Mesenchymal stem cell (in vitro differentiated cells and primary cell): ENCODE data around the gene BPGM.
A peak's percentile ranks its signal among the peaks of the same experiment; 100 is the strongest.

Source experiments
- DNase-seq: peaks from one replicate; pipeline ENCODE4 v3.0.0-alpha.2; 2013
- H2AFZ ChIP-seq: one replicate; pipeline ENCODE4 v1.6.1; 2013; ENCODE audit warnings: low read depth, mild to moderate bottlenecking, control low read depth, inconsistent platforms, low read length, moderate library complexity
- H2AK5ac ChIP-seq: 2 replicates; pipeline ENCODE4 v1.6.1; 2013; ENCODE audit warnings: low read length, moderate library complexity, mild to moderate bottlenecking, inconsistent platforms; ENCODE audit not compliant: severe bottlenecking
- H2BK120ac ChIP-seq: one replicate; pipeline ENCODE4 v1.6.1; 2013; ENCODE audit warnings: low read depth, mild to moderate bottlenecking, inconsistent platforms, low read length, moderate library complexity
- H2BK12ac ChIP-seq, 2 experiments: one replicate each; pipeline ENCODE4 v1.6.1; 2013; ENCODE audit warnings: inconsistent platforms in 2 of 2, low read length in 2 of 2, mild to moderate bottlenecking in 2 of 2, moderate library complexity in 2 of 2, control low read depth in 1 of 2
- H2BK15ac ChIP-seq: one replicate; pipeline ENCODE4 v1.6.1; 2013; ENCODE audit warnings: mild to moderate bottlenecking, low read depth, inconsistent platforms; ENCODE audit not compliant: poor library complexity, severe bottlenecking
- H2BK5ac ChIP-seq: 2 replicates; pipeline ENCODE4 v1.6.1; 2013; ENCODE audit warnings: low read depth, mild to moderate bottlenecking, low read length, control low read depth, inconsistent platforms; ENCODE audit not compliant: poor library complexity, severe bottlenecking
- H3K14ac ChIP-seq, 2 experiments: one replicate each; pipeline ENCODE4 v1.6.1; 2013; ENCODE audit warnings: inconsistent platforms in 2 of 2, low read length in 2 of 2, control low read depth in 1 of 2, mild to moderate bottlenecking in 1 of 2, moderate library complexity in 1 of 2
- H3K18ac ChIP-seq, 2 experiments: one replicate each; pipeline ENCODE4 v1.6.1; 2013; ENCODE audit warnings: inconsistent platforms in 2 of 2, low read length in 2 of 2, control low read depth in 1 of 2, low read depth in 1 of 2, mild to moderate bottlenecking in 1 of 2
- H3K23ac ChIP-seq, 2 experiments: one replicate each; pipeline ENCODE4 v1.6.1; 2013; ENCODE audit warnings: inconsistent platforms in 2 of 2, low read length in 2 of 2, mild to moderate bottlenecking in 2 of 2, moderate library complexity in 2 of 2, control low read depth in 1 of 2
- H3K27ac ChIP-seq: 2 replicates; pipeline ENCODE4 v1.5.1; 2013; ENCODE audit warnings: mild to moderate bottlenecking, moderate library complexity, low read length, control low read depth, inconsistent platforms; ENCODE audit not compliant: poor library complexity, severe bottlenecking
- H3K27me3 ChIP-seq, 2 experiments: 2 replicates each; pipeline versions ENCODE4 v1.6.1 to v1.7.0; 2013; ENCODE audit warnings: low read length in 2 of 2, mild to moderate bottlenecking in 2 of 2, moderate library complexity in 2 of 2, control low read depth in 1 of 2, inconsistent platforms in 1 of 2; ENCODE audit not compliant: control insufficient read depth in 1 of 2, insufficient read depth in 1 of 2
- H3K36me3 ChIP-seq, 2 experiments: 2 replicates each; pipeline versions ENCODE4 v1.6.1 to v1.7.0; 2013; ENCODE audit warnings: low read length in 2 of 2, control low read depth in 1 of 2, inconsistent platforms in 1 of 2, low read depth in 1 of 2, mild to moderate bottlenecking in 1 of 2; ENCODE audit not compliant: insufficient read depth in 2 of 2, control insufficient read depth in 1 of 2
- H3K4ac ChIP-seq, 2 experiments: one replicate each; pipeline ENCODE4 v1.6.1; 2013; ENCODE audit warnings: inconsistent platforms in 2 of 2, low read length in 2 of 2, mild to moderate bottlenecking in 2 of 2, moderate library complexity in 2 of 2, control low read depth in 1 of 2, low read depth in 1 of 2
- H3K4me1 ChIP-seq: 2 replicates; pipeline ENCODE4 v1.6.1; 2013; ENCODE audit warnings: low read depth, low read length, control low read depth; ENCODE audit not compliant: control insufficient read depth, insufficient read depth
- H3K4me2 ChIP-seq: 2 replicates; pipeline ENCODE4 v1.6.1; 2013; ENCODE audit warnings: low read length, mild to moderate bottlenecking, inconsistent platforms; ENCODE audit not compliant: poor library complexity, severe bottlenecking
- H3K4me3 ChIP-seq, 2 experiments: 2 replicates each; pipeline versions ENCODE4 v1.5.1 to v1.7.0; 2013; ENCODE audit warnings: low read length in 2 of 2, mild to moderate bottlenecking in 2 of 2, control low read depth in 1 of 2, low read depth in 1 of 2; ENCODE audit not compliant: insufficient read depth in 1 of 2
- H3K79me1 ChIP-seq: replicated peaks from 2 replicates; pipeline ENCODE4 v1.6.1; 2013; ENCODE audit warnings: mild to moderate bottlenecking, control low read depth, low read length, inconsistent platforms; ENCODE audit not compliant: poor library complexity, severe bottlenecking
- H3K9ac ChIP-seq: 2 replicates; pipeline ENCODE4 v1.7.0; 2013; ENCODE audit warnings: mild to moderate bottlenecking, low read length, moderate library complexity
- H3K9me3 ChIP-seq: 2 replicates; pipeline ENCODE4 v1.7.0; 2013; ENCODE audit warnings: mild to moderate bottlenecking, low read length; ENCODE audit not compliant: control insufficient read depth
- H4K8ac ChIP-seq: one replicate; pipeline ENCODE4 v1.6.1; 2013; ENCODE audit warnings: inconsistent platforms, mild to moderate bottlenecking, low read length, moderate library complexity
- H4K91ac ChIP-seq: one replicate; pipeline ENCODE4 v1.6.1; 2013; ENCODE audit warnings: mild to moderate bottlenecking, low read length, inconsistent platforms
- WGBS: methylation state at CpG from one replicate; pipeline ENCODE4 v1.1.7; 2013; ENCODE audit warnings: mixed read lengths; 5-methylcytosine and 5-hydroxymethylcytosine counted together

The BPGM gene

DNA sequence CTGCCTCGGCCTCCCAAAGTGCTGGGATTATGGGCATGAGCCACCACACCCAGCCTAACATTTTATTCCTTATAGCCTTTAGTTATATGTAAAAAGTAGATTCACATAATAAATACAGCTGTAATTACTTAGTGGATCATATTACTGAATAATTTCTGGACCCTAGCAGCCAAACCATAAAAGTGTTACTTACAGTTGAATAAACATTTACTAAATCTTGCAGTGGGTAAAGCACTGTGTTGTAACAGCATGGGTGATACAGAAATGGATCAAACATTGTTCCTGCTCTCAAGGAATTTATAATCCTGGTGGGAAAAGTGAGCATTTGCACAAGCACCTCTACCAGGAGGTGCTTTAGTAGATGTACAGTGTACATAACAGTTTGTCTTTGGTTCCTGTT is 25.0 kb downstream of the BPGM start:
- Histone ChIP-seq H2AFZ (peak overlapping the region; percentile 14), H3K14ac (no peak overlapping the region), H3K23ac (no peak overlapping the region), H2BK15ac (no peak overlapping the region), H3K4me1 (peaks cover 4% of the 10 kb centered on the region), H2BK120ac (no peak overlapping the region), H4K91ac (no peak overlapping the region), H2AK5ac (peak overlapping the region; percentile 54), H2BK12ac (peak overlapping the region in 1 of 2 experiments; percentile 61), H3K27me3 (no peaks in the 10 kb centered on the region), H3K4me2 (no peak overlapping the region), H3K36me3 (peaks cover 0 to 7% of the 10 kb centered on the region in 2 experiments), H2BK5ac (no peak overlapping the region), H3K9me3 (no peaks in the 10 kb centered on the region), H3K4ac (no peak overlapping the region), H4K8ac (no peak overlapping the region), H3K27ac (no peak overlapping the region), H3K79me1 (peaks cover 10% of the 10 kb centered on the region), H3K18ac (no peak overlapping the region), H3K9ac (no peak overlapping the region), H3K4me3 (no peak overlapping the region)
- DNase-seq = no peak
- WGBS = no CpG with 5 or more reads among the region's 1 CpG

DNA sequence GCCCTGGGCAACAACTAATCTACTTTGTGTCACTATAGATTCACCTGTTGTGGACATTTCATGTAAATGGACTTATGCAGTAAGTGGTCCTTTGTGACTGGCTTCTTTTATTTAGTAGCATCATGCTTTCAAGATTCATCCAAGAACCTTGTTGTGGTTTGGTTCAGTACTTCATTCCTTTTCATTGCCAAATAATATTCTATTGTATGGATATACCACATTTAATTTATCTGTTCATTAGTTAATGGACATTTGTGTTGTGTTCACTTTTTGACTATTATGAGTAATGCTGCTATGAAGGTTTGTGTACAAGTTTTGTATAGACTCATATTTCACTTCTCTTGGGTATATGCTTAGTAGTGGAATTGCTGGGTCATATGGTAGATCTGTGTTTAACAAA is 27.8 kb downstream of the BPGM start:
- no peak for DNase-seq
- no peak overlapping the region for H3K23ac ChIP-seq
- no peak overlapping the region for H2AFZ ChIP-seq
- no peaks in the 10 kb centered on the region for H3K9me3 ChIP-seq
- no peak overlapping the region for H3K27ac ChIP-seq
- H3K14ac ChIP-seq = no peak overlapping the region
- H2AK5ac ChIP-seq = no peak overlapping the region
- peaks cover 14% of the 10 kb centered on the region for H3K79me1 ChIP-seq
- H3K36me3 ChIP-seq = peaks cover 0 to 12% of the 10 kb centered on the region in 2 experiments
- H3K4me1 ChIP-seq = peaks cover 4% of the 10 kb centered on the region
- H3K4me2 ChIP-seq = no peak overlapping the region
- H3K4me3 ChIP-seq = no peak overlapping the region
- H3K4ac ChIP-seq = no peak overlapping the region
- H2BK5ac ChIP-seq = no peak overlapping the region
- H2BK120ac ChIP-seq = no peak overlapping the region
- H4K8ac ChIP-seq = no peak overlapping the region
- no peak overlapping the region for H3K9ac ChIP-seq
- H4K91ac ChIP-seq = no peak overlapping the region
- H2BK15ac ChIP-seq = no peak overlapping the region
- no peak overlapping the region for H2BK12ac ChIP-seq
- H3K18ac ChIP-seq = no peak overlapping the region
- H3K27me3 ChIP-seq = no peaks in the 10 kb centered on the region

DNA sequence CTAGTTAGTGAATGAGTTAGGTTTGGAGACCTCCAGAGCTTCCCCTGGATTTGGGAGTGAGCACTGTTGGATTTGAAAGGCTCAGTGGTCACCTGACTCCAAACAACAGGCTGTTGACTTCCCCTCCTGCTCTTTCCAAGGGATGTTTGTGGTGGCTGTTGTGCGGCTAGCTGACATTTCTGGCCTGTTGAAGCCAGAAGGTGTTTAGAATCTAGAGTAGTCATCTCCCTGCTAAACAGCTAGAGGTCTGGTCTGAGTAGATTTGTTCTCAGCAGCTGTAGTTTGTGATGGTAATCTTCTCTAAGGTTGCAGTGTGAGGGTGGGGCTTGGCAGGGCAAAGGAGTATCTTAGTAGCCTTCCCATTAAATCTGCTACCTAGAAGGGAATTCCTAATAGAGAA is 30.1 kb downstream of the BPGM start:
- no peak overlapping the region for H2AFZ ChIP-seq
- H3K23ac ChIP-seq = no peak overlapping the region
- no peak overlapping the region for H3K27ac ChIP-seq
- H3K4me1 ChIP-seq = no peaks in the 10 kb centered on the region
- no peak overlapping the region for H4K91ac ChIP-seq
- DNase-seq = peak; percentile 46
- H3K27me3 ChIP-seq = no peaks in the 10 kb centered on the region
- peaks cover 0 to 25% of the 10 kb centered on the region in 2 experiments for H3K36me3 ChIP-seq
- H2BK15ac ChIP-seq = no peak overlapping the region
- H3K18ac ChIP-seq = no peak overlapping the region
- no peak overlapping the region for H2AK5ac ChIP-seq
- H2BK5ac ChIP-seq = no peak overlapping the region
- H2BK120ac ChIP-seq = no peak overlapping the region
- WGBS = 76% methylated on average over 1 of the region's 1 CpG
- H3K9me3 ChIP-seq = no peaks in the 10 kb centered on the region
- peaks cover 14% of the 10 kb centered on the region for H3K79me1 ChIP-seq
- no peak overlapping the region for H3K4me2 ChIP-seq
- no peak overlapping the region for H4K8ac ChIP-seq
- no peak overlapping the region for H3K9ac ChIP-seq
- no peak overlapping the region for H3K4ac ChIP-seq
- H2BK12ac ChIP-seq = no peak overlapping the region
- H3K14ac ChIP-seq = no peak overlapping the region
- no peak overlapping the region for H3K4me3 ChIP-seq

DNA sequence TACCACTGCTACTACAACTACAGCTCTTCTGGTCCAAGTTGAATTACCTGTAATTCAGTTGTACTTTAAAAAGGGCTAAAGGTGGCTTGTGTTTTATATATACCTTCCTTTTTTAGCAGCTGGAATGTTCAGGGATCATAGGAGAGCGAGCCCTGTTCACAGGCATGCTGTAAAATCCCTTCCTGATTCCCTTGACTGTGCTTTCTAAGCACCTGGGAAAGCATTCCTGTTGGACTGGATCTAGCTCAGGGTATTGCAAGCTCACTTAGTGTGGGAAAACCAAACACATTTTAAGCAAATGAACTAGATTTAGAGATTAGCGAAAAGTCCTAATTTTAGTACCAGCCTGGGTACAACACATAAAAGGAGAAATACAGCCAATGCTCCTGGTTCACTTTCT is 31.5 kb downstream of the BPGM start:
- WGBS = 95% methylated on average over 2 of the region's 2 CpGs
- Histone ChIP-seq H3K4ac (no peak overlapping the region), H3K4me1 (no peaks in the 10 kb centered on the region), H3K4me2 (no peak overlapping the region), H3K27me3 (no peaks in the 10 kb centered on the region), H3K79me1 (peaks cover 10% of the 10 kb centered on the region), H3K9ac (no peak overlapping the region), H3K36me3 (peaks cover 0 to 25% of the 10 kb centered on the region in 2 experiments), H3K27ac (no peak overlapping the region), H3K9me3 (no peaks in the 10 kb centered on the region), H2AK5ac (no peak overlapping the region), H3K14ac (no peak overlapping the region), H2BK120ac (no peak overlapping the region), H4K91ac (no peak overlapping the region), H4K8ac (no peak overlapping the region), H2AFZ (no peak overlapping the region), H3K4me3 (no peak overlapping the region), H2BK5ac (no peak overlapping the region), H2BK12ac (no peak overlapping the region), H3K18ac (no peak overlapping the region), H2BK15ac (no peak overlapping the region), H3K23ac (no peak overlapping the region)
- DNase-seq = no peak
